HCT116 (cell line): ENCODE results near the gene ZNF581. TPM values are rescaled to one million over a fixed set of nuclear protein-coding genes. Genes with fewer than 3 reads are reported as not detected.

Experiments used
- ATAC-seq: fragments of 200-7000 bp; cut with Tn5 transposase; 2 replicates; pipeline ENCODE4 v1.9.1; 2020; ENCODE audit warnings: mild to moderate bottlenecking, moderate library complexity
- BruUV-seq: library from RNA; stranded (reverse); fragments of 400-500 nt; replicated peaks from 2 replicates; lab custom pipeline; 2021; lab: Mats Ljungman, UMichigan
- CTCF ChIA-PET: fragments of 300-600 bp; sonication (Branson Sonifier 250); formaldehyde crosslinking; loops from one replicate; lab custom pipeline; 2021; ENCODE audit warnings: antibody characterized with exemption; lab: Charles Lee
- POLR2A ChIA-PET: fragments of 300-600, 350-600 bp; sonication (Branson Sonifier 250); formaldehyde crosslinking; loops from one replicate; lab custom pipeline; 2021; ENCODE audit warnings: antibody characterized with exemption; lab: Charles Lee
- RAD21 ChIA-PET, 2 experiments: fragments of 300-600 bp; sonication (Branson Sonifier 250); formaldehyde crosslinking; loops; one replicate each; lab custom pipeline; 2023; ENCODE audit warnings: low total read pairs in 2 of 2; ENCODE audit not compliant: uncharacterized antibody in 2 of 2, unreplicated experiment in 2 of 2, low non-redundant PET in 1 of 2; lab: Charles Lee
- DNase-seq: peaks from one replicate; pipeline ENCODE4 v3.0.0-alpha.2; 2010; ENCODE audit warnings: low read depth, low spot score
- H2AFZ ChIP-seq: fragments of 200-600 bp; shearing (Covaris generic), sonication (generic); 2 replicates; pipeline ENCODE4 v1.6.1; 2017; ENCODE audit warnings: low read depth, mixed run types, mixed read lengths, antibody characterized with exemption, low read length; ENCODE audit not compliant: poor library complexity, severe bottlenecking
- H3K27ac ChIP-seq: 2 replicates; pipeline ENCODE4 v1.5.1; 2012; ENCODE audit warnings: low read depth, low read length
- H3K27me3 ChIP-seq: fragments of 200-600 bp; sonication (generic); 2 replicates; pipeline ENCODE4 v1.6.1; 2016; ENCODE audit warnings: mixed run types, low read length, mixed read lengths; ENCODE audit not compliant: insufficient read depth
- H3K36me3 ChIP-seq, 2 experiments: fragments of 200-500 bp in 1 of 2; fragments of 200-600 bp in 1 of 2; sonication (Bioruptor generic) in 1 of 2; sonication (generic) in 1 of 2; 2 replicates each; pipeline versions ENCODE4 v1.5.1 to v1.6.1; 2014 to 2016; ENCODE audit warnings: low read length in 2 of 2, inconsistent platforms in 1 of 2, mixed read lengths in 1 of 2, mixed run types in 1 of 2; ENCODE audit not compliant: insufficient read depth in 2 of 2, control insufficient read depth in 1 of 2
- H3K4me1 ChIP-seq, 2 experiments: fragments of 200-600 bp in 1 of 2; sonication (generic) in 1 of 2; 2 replicates each; pipeline versions ENCODE4 v1.5.1 to v1.6.1; 2012 to 2017; ENCODE audit warnings: low read length in 2 of 2, inconsistent platforms in 1 of 2, mild to moderate bottlenecking in 1 of 2, mixed read lengths in 1 of 2, mixed run types in 1 of 2, moderate library complexity in 1 of 2; ENCODE audit not compliant: insufficient read depth in 2 of 2, control insufficient read depth in 1 of 2
- H3K4me2 ChIP-seq: fragments of 200-600 bp; sonication (generic); 2 replicates; pipeline ENCODE4 v1.6.1; 2017; ENCODE audit warnings: mixed run types, low read length, mixed read lengths
- H3K4me3 ChIP-seq, 2 experiments: fragments of 200-600 bp in 1 of 2; sonication (generic) in 1 of 2; replicated peaks in 1 of 2; 2 replicates each; pipeline ENCODE4 v1.5.1; 2011 to 2016; ENCODE audit warnings: low read length in 2 of 2, control low read depth in 1 of 2, low read depth in 1 of 2, mild to moderate bottlenecking in 1 of 2, mixed read lengths in 1 of 2, mixed run types in 1 of 2
- H3K79me2 ChIP-seq: fragments of 200-600 bp; sonication (generic); 2 replicates; pipeline ENCODE4 v1.6.1; 2017; ENCODE audit warnings: mild to moderate bottlenecking, mixed run types, low read length, moderate library complexity, mixed read lengths; ENCODE audit not compliant: insufficient read depth
- H3K9ac ChIP-seq: fragments of 200-600 bp; sonication (generic); 2 replicates; pipeline ENCODE4 v1.6.1; 2016; ENCODE audit warnings: low read length, mixed read lengths
- H3K9me2 ChIP-seq: fragments of 200-600 bp; sonication (generic), shearing (Covaris generic); 2 replicates; pipeline ENCODE4 v1.6.1; 2017; ENCODE audit warnings: mixed run types, mild to moderate bottlenecking, moderate library complexity; ENCODE audit not compliant: insufficient read depth
- H3K9me3 ChIP-seq, 2 experiments: fragments of 200-500 bp in 1 of 2; fragments of 200-600 bp in 1 of 2; sonication (Bioruptor generic) in 1 of 2; sonication (generic) in 1 of 2; 2 replicates each; pipeline ENCODE4 v1.6.1; 2014 to 2017; ENCODE audit warnings: low read length in 2 of 2, mixed read lengths in 2 of 2, inconsistent platforms in 1 of 2, low read depth in 1 of 2, mild to moderate bottlenecking in 1 of 2, mixed run types in 1 of 2, moderate library complexity in 1 of 2; ENCODE audit not compliant: control insufficient read depth in 1 of 2, insufficient read depth in 1 of 2
- H4K20me1 ChIP-seq: fragments of 200-600 bp; sonication (generic), shearing (Covaris generic); 2 replicates; pipeline ENCODE4 v1.6.1; 2017; ENCODE audit warnings: mixed run types, mild to moderate bottlenecking, moderate library complexity; ENCODE audit not compliant: insufficient read depth
- CBX3 ChIP-seq: IDR thresholded peaks from 2 replicates; pipeline ENCODE4 v1.6.1; 2012; ENCODE audit warnings: low read depth
- CEBPB ChIP-seq: IDR thresholded peaks from 2 replicates; pipeline ENCODE4 v1.6.1; 2012; ENCODE audit warnings: low read depth
- CTCF ChIP-seq, 3 experiments: fragments of 200-600 bp in 1 of 3; sonication (generic) in 1 of 3; IDR thresholded peaks in 2 of 3; conservative IDR thresholded peaks in 1 of 3; 2 replicates each; pipeline ENCODE4 v1.5.1; 2012 to 2017; ENCODE audit warnings: low read depth in 2 of 3, low read length in 2 of 3, antibody characterized with exemption in 1 of 3, borderline replicate concordance in 1 of 3, control low read depth in 1 of 3, mild to moderate bottlenecking in 1 of 3, mixed read lengths in 1 of 3, mixed run types in 1 of 3, moderate library complexity in 1 of 3; ENCODE audit not compliant: insufficient read depth in 1 of 3
- EZH2 ChIP-seq: fragments of 200-600 bp; sonication (generic); IDR thresholded peaks from 2 replicates; pipeline ENCODE4 v1.6.1; 2017; ENCODE audit warnings: antibody characterized with exemption, mixed run types
- EZH2phosphoT487 ChIP-seq: fragments of 200-600 bp; IDR thresholded peaks from 2 replicates; pipeline ENCODE4 v1.6.1; 2018; ENCODE audit warnings: antibody characterized with exemption, borderline replicate concordance
- FOSL1 ChIP-seq: IDR thresholded peaks from 2 replicates; pipeline ENCODE4 v1.6.1; 2012; ENCODE audit warnings: low read depth
- MAX ChIP-seq: IDR thresholded peaks from 2 replicates; pipeline ENCODE4 v1.6.1; 2012
- RAD21 ChIP-seq: IDR thresholded peaks from 2 replicates; pipeline ENCODE4 v1.6.1; 2012; ENCODE audit warnings: low read depth, mild to moderate bottlenecking
- SP1 ChIP-seq: IDR thresholded peaks from 2 replicates; pipeline ENCODE4 v1.6.1; 2012; ENCODE audit warnings: low read depth
- TCF7L2 ChIP-seq: IDR thresholded peaks from 2 replicates; pipeline ENCODE4 v1.7.0; 2011; ENCODE audit warnings: borderline replicate concordance, inconsistent platforms; ENCODE audit not compliant: insufficient read depth, insufficient read length; ENCODE audit errors: extremely low read depth
- ZBTB33 ChIP-seq: IDR thresholded peaks from 2 replicates; pipeline ENCODE4 v1.6.1; 2011; ENCODE audit warnings: mild to moderate bottlenecking, low read length, moderate library complexity; ENCODE audit not compliant: insufficient replicate concordance; ENCODE audit errors: extremely low read depth
- ZFX ChIP-seq: fragments of 450-650 bp; IDR thresholded peaks from 2 replicates; pipeline ENCODE4 v1.6.1; 2017
- ZNF274 ChIP-seq: fragments of 200-500 bp; sonication (Bioruptor generic); IDR thresholded peaks from 2 replicates; pipeline ENCODE4 v1.6.1; 2014; ENCODE audit warnings: mild to moderate bottlenecking, low read depth, low read length, inconsistent platforms
- intact Hi-C: fragments of 100-400 bp; cut with micrococcal nuclease; formaldehyde crosslinking; loops from 2 replicates; pipeline ENCODE4 v1.10.0; 2022
- total RNA-seq: library from RNA; stranded (reverse); gene quantifications from one replicate; pipeline ENCODE4 v1.2.1, GENCODE V29; 2021; ENCODE audit not compliant: unreplicated experiment

The ZNF581 gene
- total RNA-seq, 1 experiment from 2014 or later = 44.4 TPM

GRCh38 chr19:55643887-55644176 lies 383 bp downstream of the ZNF581 start:
- no peak for ATAC-seq
- peaks cover 16 to 45% of the 10 kb centered on the region in 2 experiments; a peak in 3 of 4 replicates for H3K4me1 ChIP-seq
- intact Hi-C loops = no loop called here

GRCh38 chr19:55644191-55644833 lies 863 bp downstream of the ZNF581 start:
- RAD21 ChIA-PET = no interaction called here
- BruUV-seq = no TSS peak
- H3K9me2 ChIP-seq = no peaks in the 10 kb centered on the region
- no peak for TF ChIP-seq ZBTB33
- TF ChIP-seq SP1 = no peak
- no peak for TF ChIP-seq CBX3
- TF ChIP-seq RAD21 = no peak
- no peak for TF ChIP-seq CTCF (IDR thresholded peaks at IDR 0.05 in 2 of 3, conservative IDR thresholded peaks at IDR 0.05 in 1 of 3; ENCODE audit: borderline replicate concordance in 1 of 3, insufficient read depth in 1 of 3, low read depth in 2 of 3, low read length in 2 of 3)
- TF ChIP-seq EZH2phosphoT487 = no peak
- no peak for TF ChIP-seq TCF7L2
- no peak for TF ChIP-seq FOSL1
- TF ChIP-seq EZH2 = no peak
- TF ChIP-seq ZNF274 = no peak
- TF ChIP-seq CEBPB = no peak
- TF ChIP-seq, all 23 proteins: peak for 0
- Histone ChIP-seq H3K27me3 (no peaks in the 10 kb centered on the region), H3K4me2 (peak overlapping the region; percentile 75), H3K9me3 (no peaks in the 10 kb centered on the region), H2AFZ (no peak overlapping the region), H4K20me1 (no peaks in the 10 kb centered on the region), H3K36me3 (peaks cover 10 to 12% of the 10 kb centered on the region in 2 experiments; a peak in 3 of 4 replicates), H3K27ac (peak overlapping the region; percentile 96), H3K9ac (peak overlapping the region; percentile 99), H3K79me2 (peaks cover 48% of the 10 kb centered on the region), H3K4me1 (peaks cover 14 to 41% of the 10 kb centered on the region in 2 experiments; a peak in 3 of 4 replicates), H3K4me3 (peak overlapping the region; percentile 94 to 97)
- CTCF ChIA-PET = interaction anchor here (2.8 kb wide), 1 partner anchor 10 kb away, joined by 12 read pairs; the partner anchor contains the start of gene U2AF2
- no peak for ATAC-seq
- DNase-seq = no peak
- POLR2A ChIA-PET = no interaction called here
- intact Hi-C loops = no loop called here

More at GRCh38 chr19:55643887-55644176, 383 bp downstream of the ZNF581 start:
- DNase-seq = no peak
- Histone ChIP-seq H3K9me3 (no peaks in the 10 kb centered on the region), H3K27ac (peak overlapping the region; percentile 96), H4K20me1 (no peaks in the 10 kb centered on the region), H2AFZ (no peak overlapping the region), H3K27me3 (no peaks in the 10 kb centered on the region), H3K36me3 (peaks cover 10 to 12% of the 10 kb centered on the region in 2 experiments; a peak in 3 of 4 replicates), H3K79me2 (peaks cover 51% of the 10 kb centered on the region), H3K9ac (peak overlapping the region; percentile 99), H3K4me2 (peak overlapping the region; percentile 75), H3K4me3 (peak overlapping the region; percentile 94 to 97), H3K9me2 (no peaks in the 10 kb centered on the region)
- POLR2A ChIA-PET = no interaction called here
- RAD21 ChIA-PET = no interaction called here
- no TSS peak for BruUV-seq
- TF ChIP-seq ZFX (peak; percentile 36; the same call in 1 of the 2 replicates), MAX (no peak)
- CTCF ChIA-PET = interaction anchor here (2.8 kb wide), 1 partner anchor 11 kb away, joined by 12 read pairs; the partner anchor contains the start of gene U2AF2
